Neural crest cell (in vitro differentiated cells): ENCODE measurements around the gene MTMR12. TPM values are rescaled to one million over a fixed set of nuclear protein-coding genes. Genes with fewer than 3 reads are reported as not detected.

ENCODE experiments used
- DNase-seq: peaks from one replicate; pipeline ENCODE4 v3.0.0; 2021; ENCODE audit warnings: low read depth, mixed read lengths, low spot score
- H3K27ac Mint-ChIP-seq: one replicate; pipeline ENCODE4 v1.8.0; 2021; ENCODE audit warnings: mild to moderate bottlenecking, mixed read lengths; ENCODE audit not compliant: unreplicated experiment
- H3K27me3 Mint-ChIP-seq: 2 replicates; pipeline ENCODE4 v1.8.0; 2021; ENCODE audit warnings: low read depth, mild to moderate bottlenecking, mixed read lengths
- H3K36me3 Mint-ChIP-seq: 2 replicates; pipeline ENCODE4 v1.8.0; 2021; ENCODE audit warnings: low read depth, mild to moderate bottlenecking, mixed read lengths
- H3K4me1 Mint-ChIP-seq: 2 replicates; pipeline ENCODE4 v1.8.0; 2021; ENCODE audit warnings: mixed read lengths
- H3K4me3 Mint-ChIP-seq: one replicate; pipeline ENCODE4 v1.8.0; 2021; ENCODE audit warnings: mild to moderate bottlenecking, mixed read lengths
- H3K9me3 Mint-ChIP-seq: 2 replicates; pipeline ENCODE4 v1.8.0; 2021; ENCODE audit warnings: mixed read lengths
- total RNA-seq: library from RNA; stranded (reverse); gene quantifications from 2 replicates; pipeline ENCODE4 v1.2.1, GENCODE V29; 2021
- TF ChIP-seq, protein P1 (sequence below): fragments of 200-600 bp; sonication (generic); conservative IDR thresholded peaks from 2 replicates; pipeline ENCODE4 v1.5.0; 2021; ENCODE audit warnings: antibody characterized with exemption, mild to moderate bottlenecking

MTMR12 gene
- total RNA-seq, 1 donor from 2014 or later, result 28.1 TPM

DNA sequence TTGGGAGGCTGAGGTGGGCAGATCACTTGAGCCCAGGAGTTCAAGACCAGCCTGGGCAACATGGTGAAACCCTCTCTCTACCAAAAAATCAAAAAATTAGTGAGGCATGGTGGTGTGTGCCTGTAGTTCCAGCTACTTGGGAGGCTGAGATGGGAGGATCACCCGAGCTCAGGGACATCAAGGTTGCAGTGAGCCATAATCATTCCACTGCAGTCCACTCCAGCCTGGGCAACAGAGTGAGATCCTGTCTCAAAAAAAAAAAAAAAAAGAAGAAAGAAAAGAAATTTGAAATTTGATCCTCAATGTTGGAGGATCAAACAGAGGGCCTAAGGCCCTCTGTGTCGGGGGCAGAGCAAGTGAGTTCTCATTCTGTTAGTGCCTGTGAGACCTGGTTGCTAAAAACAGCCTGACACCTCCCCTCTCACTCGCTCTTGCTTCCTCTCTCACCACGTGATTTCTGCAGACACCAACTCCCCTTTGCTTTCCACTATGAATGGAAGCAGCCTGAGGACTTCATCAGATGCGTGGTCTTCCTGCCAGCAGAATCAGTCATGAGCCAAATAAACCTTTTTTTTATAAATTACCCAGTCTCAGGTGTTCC lies 130.2 kb downstream of the MTMR12 start:
- Mint-ChIP-seq H3K27me3 (no peaks in the 10 kb centered on the region), H3K27ac (no peak overlapping the region), H3K4me1 (no peaks in the 10 kb centered on the region), H3K4me3 (no peak overlapping the region), H3K9me3 (peaks cover 2% of the 10 kb centered on the region), H3K36me3 (peaks cover 4% of the 10 kb centered on the region)
- no peak for DNase-seq
- TF ChIP-seq, protein P1, sequence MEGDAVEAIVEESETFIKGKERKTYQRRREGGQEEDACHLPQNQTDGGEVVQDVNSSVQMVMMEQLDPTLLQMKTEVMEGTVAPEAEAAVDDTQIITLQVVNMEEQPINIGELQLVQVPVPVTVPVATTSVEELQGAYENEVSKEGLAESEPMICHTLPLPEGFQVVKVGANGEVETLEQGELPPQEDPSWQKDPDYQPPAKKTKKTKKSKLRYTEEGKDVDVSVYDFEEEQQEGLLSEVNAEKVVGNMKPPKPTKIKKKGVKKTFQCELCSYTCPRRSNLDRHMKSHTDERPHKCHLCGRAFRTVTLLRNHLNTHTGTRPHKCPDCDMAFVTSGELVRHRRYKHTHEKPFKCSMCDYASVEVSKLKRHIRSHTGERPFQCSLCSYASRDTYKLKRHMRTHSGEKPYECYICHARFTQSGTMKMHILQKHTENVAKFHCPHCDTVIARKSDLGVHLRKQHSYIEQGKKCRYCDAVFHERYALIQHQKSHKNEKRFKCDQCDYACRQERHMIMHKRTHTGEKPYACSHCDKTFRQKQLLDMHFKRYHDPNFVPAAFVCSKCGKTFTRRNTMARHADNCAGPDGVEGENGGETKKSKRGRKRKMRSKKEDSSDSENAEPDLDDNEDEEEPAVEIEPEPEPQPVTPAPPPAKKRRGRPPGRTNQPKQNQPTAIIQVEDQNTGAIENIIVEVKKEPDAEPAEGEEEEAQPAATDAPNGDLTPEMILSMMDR, result no peak

Other genes with a start within 250 kb of the MTMR12 start
- gene GOLPH3, start 138.6 kb downstream of the MTMR12 start, total RNA-seq, result 61.7 and 62.9 TPM in 2 replicates
- 89.8 and 90.5 TPM in 2 replicates for gene ZFR, start 131.8 kb upstream of the MTMR12 start, total RNA-seq